Measurements from ENCODE around the gene PCSK6. TPM values are rescaled to one million over a fixed set of nuclear protein-coding genes. Genes with fewer than 3 reads are reported as not detected.

PCSK6 gene
- total RNA-seq, 1 experiment from 2014 or later = 2.9 TPM

DNA sequence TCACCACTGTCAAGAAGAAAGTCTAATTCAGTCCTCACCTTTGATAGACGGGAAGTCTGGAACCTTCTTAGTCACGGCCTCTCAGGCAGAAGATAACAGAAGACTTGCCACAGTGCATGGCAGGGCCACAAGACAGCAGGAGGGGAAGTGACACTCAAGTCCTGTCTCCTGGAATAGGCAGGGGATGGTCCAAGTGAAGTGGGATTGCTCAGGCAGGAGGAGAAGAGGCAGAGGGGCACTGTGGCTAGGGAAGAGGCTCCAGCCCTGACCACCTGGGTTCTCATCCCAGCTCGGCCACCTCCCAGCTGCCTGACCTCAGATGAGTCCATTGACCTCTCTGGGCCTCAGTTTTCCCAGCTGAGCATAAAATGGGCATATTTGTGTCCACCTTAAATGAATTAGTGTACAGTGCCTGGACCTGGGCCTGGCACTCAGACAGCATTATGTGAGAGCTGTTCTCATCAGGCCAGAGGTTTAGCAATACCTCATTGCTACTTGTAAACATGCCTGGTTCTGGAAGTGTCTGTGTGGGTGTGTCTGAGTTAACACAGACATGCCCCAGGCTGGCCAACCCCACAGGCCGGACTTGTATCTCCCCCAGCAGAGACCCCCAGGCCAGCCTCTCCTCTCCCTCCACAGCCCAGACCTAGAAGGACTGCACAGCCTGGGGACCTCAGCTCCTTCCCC is 11.5 kb upstream of the PCSK6 start:
- Mint-ChIP-seq H3K4me3 (no peak overlapping the region), H3K9me3 (no peaks in the 10 kb centered on the region), H3K4me1 (peaks cover 21% of the 10 kb centered on the region), H3K27me3 (ENCODE audit: low read depth) (peaks cover 6% of the 10 kb centered on the region; the same call in 1 of the 2 replicates), H3K27ac (no peak overlapping the region), H3K36me3 (no peaks in the 10 kb centered on the region)
- POLR2A ChIA-PET = no interaction called here
- CTCF ChIA-PET = interaction anchor here (1.4 to 2.2 kb wide), 6 partner anchors 12 to 200 kb away, joined by 3 to 19 read pairs (median 5); no protein-coding TSS in a partner anchor
- ATAC-seq (no peak), DNase-seq (ENCODE audit: low spot score) (no peak)
- TF ChIP-seq NR1H2 (CRISPR knock-in tag; IDR thresholded peaks at IDR 0.05) (no peak), IRF2 (CRISPR knock-in tag; IDR thresholded peaks at IDR 0.05; ENCODE audit: borderline replicate concordance, low read depth) (no peak), RELA (CRISPR knock-in tag; IDR thresholded peaks at IDR 0.05; ENCODE audit: borderline replicate concordance) (no peak), CREB1 (CRISPR knock-in tag; IDR thresholded peaks at IDR 0.05) (no peak), OVOL2 (CRISPR knock-in tag; IDR thresholded peaks at IDR 0.05; ENCODE audit: borderline replicate concordance) (no peak), MXD4 (CRISPR knock-in tag; IDR thresholded peaks at IDR 0.05; ENCODE audit: borderline replicate concordance) (no peak), SMAD3 (CRISPR knock-in tag; IDR thresholded peaks at IDR 0.05; ENCODE audit: borderline replicate concordance) (no peak)
- TF ChIP-seq, protein P1, sequence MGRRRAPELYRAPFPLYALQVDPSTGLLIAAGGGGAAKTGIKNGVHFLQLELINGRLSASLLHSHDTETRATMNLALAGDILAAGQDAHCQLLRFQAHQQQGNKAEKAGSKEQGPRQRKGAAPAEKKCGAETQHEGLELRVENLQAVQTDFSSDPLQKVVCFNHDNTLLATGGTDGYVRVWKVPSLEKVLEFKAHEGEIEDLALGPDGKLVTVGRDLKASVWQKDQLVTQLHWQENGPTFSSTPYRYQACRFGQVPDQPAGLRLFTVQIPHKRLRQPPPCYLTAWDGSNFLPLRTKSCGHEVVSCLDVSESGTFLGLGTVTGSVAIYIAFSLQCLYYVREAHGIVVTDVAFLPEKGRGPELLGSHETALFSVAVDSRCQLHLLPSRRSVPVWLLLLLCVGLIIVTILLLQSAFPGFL (CRISPR knock-in tag; IDR thresholded peaks at IDR 0.05; ENCODE audit: borderline replicate concordance) = no peak
- TF ChIP-seq, protein P2, sequence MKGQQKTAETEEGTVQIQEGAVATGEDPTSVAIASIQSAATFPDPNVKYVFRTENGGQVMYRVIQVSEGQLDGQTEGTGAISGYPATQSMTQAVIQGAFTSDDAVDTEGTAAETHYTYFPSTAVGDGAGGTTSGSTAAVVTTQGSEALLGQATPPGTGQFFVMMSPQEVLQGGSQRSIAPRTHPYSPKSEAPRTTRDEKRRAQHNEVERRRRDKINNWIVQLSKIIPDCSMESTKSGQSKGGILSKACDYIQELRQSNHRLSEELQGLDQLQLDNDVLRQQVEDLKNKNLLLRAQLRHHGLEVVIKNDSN (CRISPR knock-in tag; IDR thresholded peaks at IDR 0.05) = no peak

DNA sequence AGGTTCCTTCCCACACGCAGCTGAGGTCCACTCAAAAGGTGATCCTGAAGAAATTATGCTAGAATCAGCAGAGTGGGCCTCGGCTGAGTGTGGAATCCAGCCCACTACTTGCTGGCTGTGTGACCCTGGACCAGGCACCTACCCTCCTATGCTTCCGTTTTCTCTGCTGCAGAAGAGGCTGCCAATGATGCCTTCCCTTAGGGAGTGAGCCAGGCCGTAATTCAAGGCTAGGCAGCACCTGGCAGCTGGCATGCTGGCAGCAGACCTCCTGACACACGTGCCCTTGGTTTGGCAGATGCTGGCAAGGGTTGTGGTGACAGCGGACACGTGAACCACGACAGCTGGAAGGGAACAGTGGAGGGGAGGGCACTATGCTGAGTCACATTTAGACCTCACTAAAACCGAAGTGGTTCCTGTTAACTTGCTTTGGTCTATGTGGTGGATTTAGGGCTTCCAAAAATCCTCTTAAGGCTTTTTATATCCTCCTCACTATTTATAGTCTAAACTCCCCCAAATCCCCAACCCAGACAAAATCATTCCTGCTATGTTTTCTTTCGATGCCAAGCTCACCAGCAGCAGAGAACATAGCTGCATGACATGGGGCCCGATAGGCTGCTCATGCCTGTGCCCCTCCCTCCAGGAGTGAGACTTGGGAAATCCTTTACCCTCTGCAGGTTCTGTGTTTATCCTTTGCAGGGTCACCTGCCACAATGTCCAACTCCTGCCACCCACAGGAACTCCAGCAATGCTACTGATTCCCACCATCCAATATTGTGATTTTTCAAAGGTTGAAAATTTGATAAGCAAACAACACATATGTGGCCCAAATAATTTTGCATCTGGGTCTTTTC is 10.6 kb upstream of the PCSK6 start:
- H3K27ac Mint-ChIP-seq = no peak overlapping the region
- ATAC-seq = no peak
- peaks cover 12% of the 10 kb centered on the region; the same call in 1 of the 2 replicates for H3K27me3 Mint-ChIP-seq (ENCODE audit: low read depth)
- ChIA-PET CTCF (interaction anchor here (1.0 to 2.0 kb wide), 2 partner anchors 179 to 199 kb away, joined by 4 to 10 read pairs; no protein-coding TSS in a partner anchor), POLR2A (no interaction called here)
- H3K9me3 Mint-ChIP-seq = no peaks in the 10 kb centered on the region
- no peaks in the 10 kb centered on the region for H3K36me3 Mint-ChIP-seq
- no peak overlapping the region for H3K4me3 Mint-ChIP-seq
- peaks cover 29% of the 10 kb centered on the region for H3K4me1 Mint-ChIP-seq
- no peak for DNase-seq (ENCODE audit: low spot score)
- TF ChIP-seq NR3C1 (CRISPR knock-in tag; conservative IDR thresholded peaks at IDR 0.05; ENCODE audit: low read depth) (no peak), ZNF219 (CRISPR knock-in tag; IDR thresholded peaks at IDR 0.05; ENCODE audit: borderline replicate concordance) (no peak), ZNF671 (CRISPR knock-in tag; IDR thresholded peaks at IDR 0.05) (no peak), CREM (CRISPR knock-in tag; IDR thresholded peaks at IDR 0.05) (no peak), CBFB (CRISPR knock-in tag; IDR thresholded peaks at IDR 0.05; ENCODE audit: low read depth) (no peak)
- TF ChIP-seq, protein P3, sequence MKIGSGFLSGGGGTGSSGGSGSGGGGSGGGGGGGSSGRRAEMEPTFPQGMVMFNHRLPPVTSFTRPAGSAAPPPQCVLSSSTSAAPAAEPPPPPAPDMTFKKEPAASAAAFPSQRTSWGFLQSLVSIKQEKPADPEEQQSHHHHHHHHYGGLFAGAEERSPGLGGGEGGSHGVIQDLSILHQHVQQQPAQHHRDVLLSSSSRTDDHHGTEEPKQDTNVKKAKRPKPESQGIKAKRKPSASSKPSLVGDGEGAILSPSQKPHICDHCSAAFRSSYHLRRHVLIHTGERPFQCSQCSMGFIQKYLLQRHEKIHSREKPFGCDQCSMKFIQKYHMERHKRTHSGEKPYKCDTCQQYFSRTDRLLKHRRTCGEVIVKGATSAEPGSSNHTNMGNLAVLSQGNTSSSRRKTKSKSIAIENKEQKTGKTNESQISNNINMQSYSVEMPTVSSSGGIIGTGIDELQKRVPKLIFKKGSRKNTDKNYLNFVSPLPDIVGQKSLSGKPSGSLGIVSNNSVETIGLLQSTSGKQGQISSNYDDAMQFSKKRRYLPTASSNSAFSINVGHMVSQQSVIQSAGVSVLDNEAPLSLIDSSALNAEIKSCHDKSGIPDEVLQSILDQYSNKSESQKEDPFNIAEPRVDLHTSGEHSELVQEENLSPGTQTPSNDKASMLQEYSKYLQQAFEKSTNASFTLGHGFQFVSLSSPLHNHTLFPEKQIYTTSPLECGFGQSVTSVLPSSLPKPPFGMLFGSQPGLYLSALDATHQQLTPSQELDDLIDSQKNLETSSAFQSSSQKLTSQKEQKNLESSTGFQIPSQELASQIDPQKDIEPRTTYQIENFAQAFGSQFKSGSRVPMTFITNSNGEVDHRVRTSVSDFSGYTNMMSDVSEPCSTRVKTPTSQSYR (CRISPR knock-in tag; IDR thresholded peaks at IDR 0.05) = no peak
- TF ChIP-seq, protein P4, sequence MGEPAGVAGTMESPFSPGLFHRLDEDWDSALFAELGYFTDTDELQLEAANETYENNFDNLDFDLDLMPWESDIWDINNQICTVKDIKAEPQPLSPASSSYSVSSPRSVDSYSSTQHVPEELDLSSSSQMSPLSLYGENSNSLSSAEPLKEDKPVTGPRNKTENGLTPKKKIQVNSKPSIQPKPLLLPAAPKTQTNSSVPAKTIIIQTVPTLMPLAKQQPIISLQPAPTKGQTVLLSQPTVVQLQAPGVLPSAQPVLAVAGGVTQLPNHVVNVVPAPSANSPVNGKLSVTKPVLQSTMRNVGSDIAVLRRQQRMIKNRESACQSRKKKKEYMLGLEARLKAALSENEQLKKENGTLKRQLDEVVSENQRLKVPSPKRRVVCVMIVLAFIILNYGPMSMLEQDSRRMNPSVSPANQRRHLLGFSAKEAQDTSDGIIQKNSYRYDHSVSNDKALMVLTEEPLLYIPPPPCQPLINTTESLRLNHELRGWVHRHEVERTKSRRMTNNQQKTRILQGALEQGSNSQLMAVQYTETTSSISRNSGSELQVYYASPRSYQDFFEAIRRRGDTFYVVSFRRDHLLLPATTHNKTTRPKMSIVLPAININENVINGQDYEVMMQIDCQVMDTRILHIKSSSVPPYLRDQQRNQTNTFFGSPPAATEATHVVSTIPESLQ (CRISPR knock-in tag; IDR thresholded peaks at IDR 0.05) = no peak
- TF ChIP-seq, protein P5, sequence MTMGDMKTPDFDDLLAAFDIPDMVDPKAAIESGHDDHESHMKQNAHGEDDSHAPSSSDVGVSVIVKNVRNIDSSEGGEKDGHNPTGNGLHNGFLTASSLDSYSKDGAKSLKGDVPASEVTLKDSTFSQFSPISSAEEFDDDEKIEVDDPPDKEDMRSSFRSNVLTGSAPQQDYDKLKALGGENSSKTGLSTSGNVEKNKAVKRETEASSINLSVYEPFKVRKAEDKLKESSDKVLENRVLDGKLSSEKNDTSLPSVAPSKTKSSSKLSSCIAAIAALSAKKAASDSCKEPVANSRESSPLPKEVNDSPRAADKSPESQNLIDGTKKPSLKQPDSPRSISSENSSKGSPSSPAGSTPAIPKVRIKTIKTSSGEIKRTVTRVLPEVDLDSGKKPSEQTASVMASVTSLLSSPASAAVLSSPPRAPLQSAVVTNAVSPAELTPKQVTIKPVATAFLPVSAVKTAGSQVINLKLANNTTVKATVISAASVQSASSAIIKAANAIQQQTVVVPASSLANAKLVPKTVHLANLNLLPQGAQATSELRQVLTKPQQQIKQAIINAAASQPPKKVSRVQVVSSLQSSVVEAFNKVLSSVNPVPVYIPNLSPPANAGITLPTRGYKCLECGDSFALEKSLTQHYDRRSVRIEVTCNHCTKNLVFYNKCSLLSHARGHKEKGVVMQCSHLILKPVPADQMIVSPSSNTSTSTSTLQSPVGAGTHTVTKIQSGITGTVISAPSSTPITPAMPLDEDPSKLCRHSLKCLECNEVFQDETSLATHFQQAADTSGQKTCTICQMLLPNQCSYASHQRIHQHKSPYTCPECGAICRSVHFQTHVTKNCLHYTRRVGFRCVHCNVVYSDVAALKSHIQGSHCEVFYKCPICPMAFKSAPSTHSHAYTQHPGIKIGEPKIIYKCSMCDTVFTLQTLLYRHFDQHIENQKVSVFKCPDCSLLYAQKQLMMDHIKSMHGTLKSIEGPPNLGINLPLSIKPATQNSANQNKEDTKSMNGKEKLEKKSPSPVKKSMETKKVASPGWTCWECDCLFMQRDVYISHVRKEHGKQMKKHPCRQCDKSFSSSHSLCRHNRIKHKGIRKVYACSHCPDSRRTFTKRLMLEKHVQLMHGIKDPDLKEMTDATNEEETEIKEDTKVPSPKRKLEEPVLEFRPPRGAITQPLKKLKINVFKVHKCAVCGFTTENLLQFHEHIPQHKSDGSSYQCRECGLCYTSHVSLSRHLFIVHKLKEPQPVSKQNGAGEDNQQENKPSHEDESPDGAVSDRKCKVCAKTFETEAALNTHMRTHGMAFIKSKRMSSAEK (CRISPR knock-in tag; IDR thresholded peaks at IDR 0.05; ENCODE audit: borderline replicate concordance) = no peak
